Measurements from ENCODE around the gene DMXL1.

The DMXL1 gene

DNA sequence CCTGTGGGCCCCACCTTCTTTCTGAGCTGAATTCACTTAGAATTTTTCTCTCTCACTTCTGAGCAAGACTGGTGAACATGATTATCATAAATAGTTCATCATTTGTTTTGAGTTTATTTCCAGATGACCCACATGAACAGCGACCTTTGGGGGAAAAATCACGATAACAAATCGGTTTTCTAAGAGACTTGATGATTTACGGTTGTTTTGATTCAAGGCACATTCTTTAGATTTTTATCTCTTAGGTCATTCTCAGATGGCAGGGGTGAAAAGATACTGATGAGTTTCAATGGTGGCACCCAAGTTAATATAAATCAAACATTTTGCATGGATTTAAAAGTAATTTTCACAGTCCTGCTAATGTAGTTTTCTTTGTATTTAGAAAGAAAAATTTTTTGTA lies 95.1 kb downstream of the DMXL1 start:
- Histone ChIP-seq H3K9me3 (ENCODE audit: insufficient read depth, low read length) (peaks cover 19% of the 10 kb centered on the region), H3K27me3 (ENCODE audit: insufficient read depth, insufficient read length) (no peaks in the 10 kb centered on the region), H3K4me3 (ENCODE audit: insufficient read length, low read depth) (no peak overlapping the region), H3K4me1 (ENCODE audit: insufficient read depth, insufficient read length) (no peaks in the 10 kb centered on the region), H3K9ac (ENCODE audit: insufficient read length, low read depth) (no peak overlapping the region), H3K36me3 (ENCODE audit: insufficient read depth, insufficient read length, low read length) (peaks cover 4% of the 10 kb centered on the region)
- TF ChIP-seq YY1 (IDR thresholded peaks at IDR 0.05; ENCODE audit: insufficient read depth, insufficient read length) (no peak), ZNF274 (IDR thresholded peaks at IDR 0.05; ENCODE audit: low read depth, low read length) (no peak), SUZ12 (IDR thresholded peaks at IDR 0.05; ENCODE audit: extremely low read depth, insufficient read depth, insufficient read length) (no peak)
- no peak for DNase-seq (ENCODE audit: low read depth, low spot score)

DNA sequence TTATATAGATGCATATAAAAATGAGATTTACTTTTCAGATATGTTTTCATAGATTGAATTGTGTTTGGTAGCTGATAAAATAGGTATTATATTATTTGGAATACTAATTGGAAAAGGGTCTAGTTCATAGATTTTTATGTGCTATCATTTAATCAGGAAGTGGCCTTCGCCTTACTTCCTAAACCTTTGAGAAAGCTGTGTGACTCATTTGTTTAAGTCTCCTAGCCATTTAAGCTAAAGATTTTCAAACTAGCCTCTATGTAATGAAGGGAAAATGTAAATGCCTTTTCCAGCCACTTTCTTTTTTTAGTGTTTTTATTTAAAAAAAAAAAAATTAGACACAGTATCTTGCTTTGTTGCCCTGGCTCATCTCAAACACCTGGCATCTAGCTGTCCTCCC lies 97.5 kb downstream of the DMXL1 start:
- Histone ChIP-seq H3K36me3 (ENCODE audit: insufficient read depth, insufficient read length, low read length) (peaks cover 6% of the 10 kb centered on the region), H3K9me3 (ENCODE audit: insufficient read depth, low read length) (peaks cover 19% of the 10 kb centered on the region), H3K4me3 (ENCODE audit: insufficient read length, low read depth) (no peak overlapping the region), H3K9ac (ENCODE audit: insufficient read length, low read depth) (no peak overlapping the region), H3K4me1 (ENCODE audit: insufficient read depth, insufficient read length) (no peaks in the 10 kb centered on the region), H3K27me3 (ENCODE audit: insufficient read depth, insufficient read length) (no peaks in the 10 kb centered on the region)
- no peak for TF ChIP-seq YY1 (IDR thresholded peaks at IDR 0.05; ENCODE audit: insufficient read depth, insufficient read length)
- no peak for TF ChIP-seq SUZ12 (IDR thresholded peaks at IDR 0.05; ENCODE audit: extremely low read depth, insufficient read depth, insufficient read length)
- TF ChIP-seq ZNF274 (IDR thresholded peaks at IDR 0.05; ENCODE audit: low read depth, low read length), result no peak
- no peak for DNase-seq (ENCODE audit: low read depth, low spot score)

DNA sequence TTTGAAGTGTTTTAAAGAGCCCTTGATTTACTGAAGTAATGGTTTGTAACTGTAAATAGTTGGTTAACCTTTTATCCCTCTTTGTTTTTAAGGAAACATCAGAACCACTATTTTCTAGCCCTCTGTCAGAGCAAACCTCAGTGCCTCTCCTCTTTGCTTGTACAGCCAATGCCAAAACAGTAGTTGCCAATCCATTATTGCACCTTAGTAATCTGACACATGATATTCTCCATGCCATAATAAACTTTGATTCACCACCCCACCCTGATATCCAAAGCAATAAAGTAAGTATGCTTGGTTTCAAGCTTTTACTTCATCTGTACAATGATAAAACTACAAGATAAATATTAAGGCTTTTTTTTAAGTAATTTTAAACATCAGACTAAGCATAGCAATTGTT lies 100.8 kb downstream of the DMXL1 start:
- Histone ChIP-seq H3K36me3 (ENCODE audit: insufficient read depth, insufficient read length, low read length) (peaks cover 6% of the 10 kb centered on the region), H3K27me3 (ENCODE audit: insufficient read depth, insufficient read length) (no peaks in the 10 kb centered on the region), H3K4me1 (ENCODE audit: insufficient read depth, insufficient read length) (no peaks in the 10 kb centered on the region), H3K9me3 (ENCODE audit: insufficient read depth, low read length) (no peaks in the 10 kb centered on the region), H3K4me3 (ENCODE audit: insufficient read length, low read depth) (no peak overlapping the region), H3K9ac (ENCODE audit: insufficient read length, low read depth) (no peak overlapping the region)
- DNase-seq (ENCODE audit: low read depth, low spot score), result no peak
- TF ChIP-seq SUZ12 (IDR thresholded peaks at IDR 0.05; ENCODE audit: extremely low read depth, insufficient read depth, insufficient read length), result no peak
- TF ChIP-seq YY1 (IDR thresholded peaks at IDR 0.05; ENCODE audit: insufficient read depth, insufficient read length), result no peak
- TF ChIP-seq ZNF274 (IDR thresholded peaks at IDR 0.05; ENCODE audit: low read depth, low read length), result no peak

DNA sequence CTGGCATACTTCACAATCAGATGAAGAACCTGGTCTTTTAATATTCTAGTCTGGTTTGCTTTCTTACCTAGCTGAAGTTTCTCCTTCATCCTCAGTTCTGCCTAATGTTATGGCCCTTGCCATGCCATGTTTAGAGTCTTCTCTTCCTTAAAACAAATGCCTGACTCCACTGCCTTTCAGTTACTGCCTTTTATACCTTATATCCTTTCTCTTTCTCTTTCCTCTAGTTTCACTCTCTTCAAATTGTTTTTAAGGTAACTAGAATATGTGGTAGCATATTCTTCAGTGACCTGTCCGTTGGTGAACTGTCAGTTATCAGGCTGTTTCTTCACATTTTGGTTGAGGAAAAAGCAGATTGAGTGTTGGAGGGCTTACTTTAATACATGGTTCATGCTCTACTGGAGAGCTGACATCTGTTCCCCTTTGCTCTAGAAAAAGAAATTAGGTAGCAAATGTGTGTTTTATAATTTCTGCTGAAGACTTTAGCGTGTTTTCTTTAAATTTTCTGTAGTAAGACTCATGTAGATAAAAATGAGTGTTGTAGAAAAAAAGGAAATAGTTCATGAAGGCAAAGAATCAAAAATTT lies 103.8 kb downstream of the DMXL1 start:
- no peaks in the 10 kb centered on the region for H3K27me3 ChIP-seq (ENCODE audit: insufficient read depth, insufficient read length)
- H3K4me1 ChIP-seq (ENCODE audit: insufficient read depth, insufficient read length), result no peaks in the 10 kb centered on the region
- H3K36me3 ChIP-seq (ENCODE audit: insufficient read depth, insufficient read length, low read length), result peaks cover 7% of the 10 kb centered on the region
- TF ChIP-seq ZNF274 (IDR thresholded peaks at IDR 0.05; ENCODE audit: low read depth, low read length) (no peak), SUZ12 (IDR thresholded peaks at IDR 0.05; ENCODE audit: extremely low read depth, insufficient read depth, insufficient read length) (no peak)
- DNase-seq (ENCODE audit: low read depth, low spot score), result no peak
- H3K9me3 ChIP-seq (ENCODE audit: insufficient read depth, low read length), result no peaks in the 10 kb centered on the region
- no peak overlapping the region for H3K4me3 ChIP-seq (ENCODE audit: insufficient read length, low read depth)
- no peak overlapping the region for H3K9ac ChIP-seq (ENCODE audit: insufficient read length, low read depth)

DNA sequence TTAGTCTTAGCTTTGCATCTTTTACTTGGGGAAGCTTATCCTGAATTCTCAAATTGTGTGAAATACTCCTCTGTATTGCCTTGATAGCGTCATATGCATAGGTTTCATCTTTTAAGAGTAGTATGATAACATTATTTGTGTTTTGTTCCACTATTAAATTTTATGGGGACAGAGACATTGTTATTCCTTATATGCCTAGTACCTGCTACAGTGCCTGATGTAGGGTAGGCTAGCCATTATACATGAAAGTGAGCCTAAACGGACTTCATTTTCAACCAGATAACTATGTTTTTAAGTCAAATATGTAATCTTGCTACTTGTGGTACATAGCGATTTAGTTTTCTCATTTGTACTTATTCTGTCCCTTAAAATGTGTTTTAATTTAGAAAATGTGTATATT lies 105.9 kb downstream of the DMXL1 start:
- no peaks in the 10 kb centered on the region for H3K9me3 ChIP-seq (ENCODE audit: insufficient read depth, low read length)
- no peaks in the 10 kb centered on the region for H3K27me3 ChIP-seq (ENCODE audit: insufficient read depth, insufficient read length)
- TF ChIP-seq ZNF274 (IDR thresholded peaks at IDR 0.05; ENCODE audit: low read depth, low read length) (no peak), SUZ12 (IDR thresholded peaks at IDR 0.05; ENCODE audit: extremely low read depth, insufficient read depth, insufficient read length) (no peak), YY1 (IDR thresholded peaks at IDR 0.05; ENCODE audit: insufficient read depth, insufficient read length) (no peak)
- no peaks in the 10 kb centered on the region for H3K4me1 ChIP-seq (ENCODE audit: insufficient read depth, insufficient read length)
- no peak overlapping the region for H3K9ac ChIP-seq (ENCODE audit: insufficient read length, low read depth)
- H3K36me3 ChIP-seq (ENCODE audit: insufficient read depth, insufficient read length, low read length), result peaks cover 5% of the 10 kb centered on the region
- no peak overlapping the region for H3K4me3 ChIP-seq (ENCODE audit: insufficient read length, low read depth)
- DNase-seq (ENCODE audit: low read depth, low spot score), result no peak

DNA sequence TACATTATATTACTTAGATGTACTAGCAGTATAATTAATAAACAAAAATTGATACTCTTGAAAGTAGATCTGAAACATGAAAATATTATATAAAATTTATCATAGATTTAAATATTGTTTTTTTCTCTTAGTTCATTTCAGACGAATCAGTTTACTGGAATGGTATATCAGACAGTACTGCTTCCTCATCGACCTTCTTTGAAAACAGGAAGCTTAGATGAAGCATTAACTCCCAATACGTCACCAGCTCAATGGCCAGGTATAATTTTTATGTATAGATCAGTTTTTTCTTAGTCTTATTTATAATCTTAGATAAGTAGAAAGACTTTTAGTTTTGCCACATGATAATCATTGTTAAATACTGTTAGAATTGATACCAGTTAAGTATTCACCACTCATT lies 106.3 kb downstream of the DMXL1 start:
- H3K9me3 ChIP-seq (ENCODE audit: insufficient read depth, low read length), result no peaks in the 10 kb centered on the region
- H3K36me3 ChIP-seq (ENCODE audit: insufficient read depth, insufficient read length, low read length), result peaks cover 5% of the 10 kb centered on the region
- H3K4me3 ChIP-seq (ENCODE audit: insufficient read length, low read depth), result no peak overlapping the region
- no peak for DNase-seq (ENCODE audit: low read depth, low spot score)
- H3K4me1 ChIP-seq (ENCODE audit: insufficient read depth, insufficient read length), result no peaks in the 10 kb centered on the region
- H3K9ac ChIP-seq (ENCODE audit: insufficient read length, low read depth), result no peak overlapping the region
- H3K27me3 ChIP-seq (ENCODE audit: insufficient read depth, insufficient read length), result no peaks in the 10 kb centered on the region
- TF ChIP-seq ZNF274 (IDR thresholded peaks at IDR 0.05; ENCODE audit: low read depth, low read length), result no peak
- no peak for TF ChIP-seq YY1 (IDR thresholded peaks at IDR 0.05; ENCODE audit: insufficient read depth, insufficient read length)
- no peak for TF ChIP-seq SUZ12 (IDR thresholded peaks at IDR 0.05; ENCODE audit: extremely low read depth, insufficient read depth, insufficient read length)

DNA sequence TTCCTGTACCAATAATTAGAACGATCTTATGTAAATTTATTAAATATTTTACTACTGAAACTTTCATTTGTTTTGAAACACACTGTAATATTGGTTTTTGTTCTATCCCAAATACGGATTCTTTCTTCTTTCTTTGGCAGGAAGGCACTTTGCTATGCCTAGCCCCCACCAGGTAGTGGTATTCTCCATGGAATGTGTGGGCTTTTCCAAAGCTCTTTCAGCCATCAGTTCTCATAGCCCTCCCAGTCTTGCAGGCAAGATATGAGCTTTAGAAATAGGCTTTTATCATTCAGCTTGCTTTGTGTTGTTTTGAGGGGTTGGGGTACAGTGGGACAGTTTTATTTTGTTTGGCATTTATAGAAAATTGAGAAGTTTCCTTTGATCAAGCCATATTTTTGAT lies 107.5 kb downstream of the DMXL1 start:
- no peak overlapping the region for H3K9ac ChIP-seq (ENCODE audit: insufficient read length, low read depth)
- TF ChIP-seq SUZ12 (IDR thresholded peaks at IDR 0.05; ENCODE audit: extremely low read depth, insufficient read depth, insufficient read length) (no peak), ZNF274 (IDR thresholded peaks at IDR 0.05; ENCODE audit: low read depth, low read length) (no peak), YY1 (IDR thresholded peaks at IDR 0.05; ENCODE audit: insufficient read depth, insufficient read length) (no peak)
- no peak overlapping the region for H3K4me3 ChIP-seq (ENCODE audit: insufficient read length, low read depth)
- H3K27me3 ChIP-seq (ENCODE audit: insufficient read depth, insufficient read length), result no peaks in the 10 kb centered on the region
- H3K9me3 ChIP-seq (ENCODE audit: insufficient read depth, low read length), result no peaks in the 10 kb centered on the region
- H3K4me1 ChIP-seq (ENCODE audit: insufficient read depth, insufficient read length), result no peaks in the 10 kb centered on the region
- H3K36me3 ChIP-seq (ENCODE audit: insufficient read depth, insufficient read length, low read length), result peaks cover 5% of the 10 kb centered on the region
- DNase-seq (ENCODE audit: low read depth, low spot score), result no peak

Measured in NT2/D1 (cell line).